ENCODE measurements around the gene CPT2.
"Not testable (repeated sequence)": the region's sequence is repeated elsewhere in the genome, so short reads cannot be mapped to it uniquely, and the experiment has no call there.

The CPT2 gene

DNA sequence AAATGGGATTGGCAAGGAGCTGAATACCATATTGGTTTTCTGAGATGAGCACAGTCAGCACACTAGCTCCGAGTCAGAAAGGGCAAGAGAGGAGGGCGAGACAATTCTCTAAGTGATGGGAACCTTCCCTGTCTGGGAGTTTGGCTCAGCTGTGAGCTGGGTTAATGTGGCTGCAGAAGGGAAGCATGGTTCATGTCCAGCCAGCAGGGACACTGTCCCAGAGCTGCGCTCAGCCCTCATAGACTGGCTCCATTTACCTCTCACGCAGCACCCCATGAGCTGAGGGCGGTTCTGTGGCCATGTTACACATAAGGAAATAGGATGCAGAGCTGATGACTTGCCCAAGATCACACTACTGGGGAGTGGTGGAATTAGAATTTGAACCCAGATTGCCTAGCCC is 15.7 kb upstream of the CPT2 start:
- DNase-seq (ENCODE audit: low read depth): no peak
- TF ChIP-seq, protein P1, sequence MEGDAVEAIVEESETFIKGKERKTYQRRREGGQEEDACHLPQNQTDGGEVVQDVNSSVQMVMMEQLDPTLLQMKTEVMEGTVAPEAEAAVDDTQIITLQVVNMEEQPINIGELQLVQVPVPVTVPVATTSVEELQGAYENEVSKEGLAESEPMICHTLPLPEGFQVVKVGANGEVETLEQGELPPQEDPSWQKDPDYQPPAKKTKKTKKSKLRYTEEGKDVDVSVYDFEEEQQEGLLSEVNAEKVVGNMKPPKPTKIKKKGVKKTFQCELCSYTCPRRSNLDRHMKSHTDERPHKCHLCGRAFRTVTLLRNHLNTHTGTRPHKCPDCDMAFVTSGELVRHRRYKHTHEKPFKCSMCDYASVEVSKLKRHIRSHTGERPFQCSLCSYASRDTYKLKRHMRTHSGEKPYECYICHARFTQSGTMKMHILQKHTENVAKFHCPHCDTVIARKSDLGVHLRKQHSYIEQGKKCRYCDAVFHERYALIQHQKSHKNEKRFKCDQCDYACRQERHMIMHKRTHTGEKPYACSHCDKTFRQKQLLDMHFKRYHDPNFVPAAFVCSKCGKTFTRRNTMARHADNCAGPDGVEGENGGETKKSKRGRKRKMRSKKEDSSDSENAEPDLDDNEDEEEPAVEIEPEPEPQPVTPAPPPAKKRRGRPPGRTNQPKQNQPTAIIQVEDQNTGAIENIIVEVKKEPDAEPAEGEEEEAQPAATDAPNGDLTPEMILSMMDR (IDR thresholded peaks at IDR 0.05; ENCODE audit: control insufficient read depth, extremely low read depth, insufficient read depth): no peak
- no peak overlapping the region for H3K4me3 ChIP-seq (ENCODE audit: low read depth, low read length)

DNA sequence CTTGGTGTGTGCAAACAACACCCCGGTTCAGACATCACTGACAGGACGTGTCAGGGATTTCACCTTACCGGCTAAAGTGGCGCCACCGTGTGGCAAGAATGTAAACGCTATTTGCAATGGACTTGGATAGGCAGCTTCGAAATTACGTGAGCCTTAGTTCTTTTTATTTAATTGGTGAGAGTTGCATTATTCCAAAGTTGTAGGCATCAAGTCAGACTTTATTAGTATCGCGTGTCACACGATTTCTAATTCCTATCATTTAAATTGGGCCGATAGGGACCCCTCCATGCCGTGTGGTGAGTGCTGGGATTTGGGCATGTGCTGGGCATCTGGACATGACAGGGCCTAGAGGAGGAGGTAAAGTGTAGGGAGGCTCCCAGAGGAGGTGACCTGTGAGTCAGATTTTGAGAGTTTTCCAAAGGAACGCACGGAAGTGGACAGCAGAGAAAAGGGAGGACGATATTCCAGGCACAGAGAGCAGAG is 14.5 kb upstream of the CPT2 start:
- TF ChIP-seq, protein P1 (IDR thresholded peaks at IDR 0.05; ENCODE audit: control insufficient read depth, extremely low read depth, insufficient read depth): peak; percentile 81
- DNase-seq (ENCODE audit: low read depth): peak; percentile 52
- H3K4me3 ChIP-seq (ENCODE audit: low read depth, low read length): no peak overlapping the region

DNA sequence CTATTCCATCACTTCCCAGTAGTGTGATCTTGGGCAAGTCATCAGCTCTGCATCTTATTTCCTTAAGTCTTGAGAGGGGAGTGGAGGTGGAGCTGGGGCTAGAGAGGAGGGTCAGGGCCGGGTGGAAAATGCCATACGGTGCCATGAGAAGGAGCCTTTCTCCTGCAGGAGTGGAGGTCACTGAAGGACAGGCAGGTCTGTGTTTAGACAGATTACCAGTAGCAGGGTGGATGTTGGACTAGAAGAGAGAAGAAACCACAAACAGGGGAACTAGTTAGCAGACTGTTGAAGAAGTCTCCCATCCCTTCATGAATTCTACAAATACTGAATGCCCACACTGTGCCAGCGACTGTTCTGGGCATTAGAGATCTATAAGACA is 13.9 kb upstream of the CPT2 start:
- TF ChIP-seq, protein P1 (IDR thresholded peaks at IDR 0.05; ENCODE audit: control insufficient read depth, extremely low read depth, insufficient read depth): no peak
- DNase-seq (ENCODE audit: low read depth): no peak
- no peak overlapping the region for H3K4me3 ChIP-seq (ENCODE audit: low read depth, low read length)

DNA sequence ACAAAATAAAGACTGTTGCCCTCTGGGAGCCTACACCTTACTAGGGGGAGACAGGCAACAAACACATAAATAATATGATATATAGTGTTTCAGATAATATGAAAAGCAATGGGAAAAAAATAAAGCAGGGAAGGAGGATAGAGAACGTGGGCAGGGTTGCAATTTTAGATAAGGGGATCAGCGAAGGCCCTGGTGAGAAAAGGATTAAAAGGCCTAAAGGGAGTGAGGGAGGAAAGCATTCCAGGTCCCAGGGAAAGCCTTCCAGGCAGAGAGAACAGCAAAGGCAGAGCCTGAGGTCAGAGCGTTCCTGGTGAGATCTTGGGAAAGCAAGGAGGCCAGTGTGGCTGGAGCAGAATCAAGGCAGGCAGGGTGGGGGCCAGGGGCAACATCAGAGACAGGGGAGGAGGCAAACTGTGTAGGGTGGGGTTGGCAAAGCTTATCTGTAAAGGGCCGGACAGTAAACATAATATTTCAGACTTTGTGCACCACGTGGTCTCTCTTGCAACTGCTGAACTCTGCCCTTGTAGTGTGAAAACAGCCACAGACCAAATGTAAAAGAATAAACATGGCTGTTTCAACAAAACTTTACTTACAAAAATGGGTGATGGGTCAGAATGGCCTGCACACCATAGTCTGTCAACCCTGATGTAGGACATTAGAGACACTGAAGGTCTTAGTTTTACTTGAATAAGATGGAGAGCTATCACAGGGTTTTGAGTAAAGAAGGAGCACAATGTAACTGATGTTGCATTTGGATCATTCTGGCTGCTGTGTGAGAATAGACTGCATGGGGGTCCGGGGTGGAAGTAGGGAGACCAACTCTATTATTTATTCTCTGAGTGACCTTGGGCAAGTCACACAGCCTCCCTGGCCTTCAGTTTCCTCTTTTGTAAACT is 13.3 kb upstream of the CPT2 start:
- TF ChIP-seq, protein P1 (IDR thresholded peaks at IDR 0.05; ENCODE audit: control insufficient read depth, extremely low read depth, insufficient read depth): no peak
- H3K4me3 ChIP-seq (ENCODE audit: low read depth, low read length): no peak overlapping the region
- DNase-seq (ENCODE audit: low read depth): no peak

DNA sequence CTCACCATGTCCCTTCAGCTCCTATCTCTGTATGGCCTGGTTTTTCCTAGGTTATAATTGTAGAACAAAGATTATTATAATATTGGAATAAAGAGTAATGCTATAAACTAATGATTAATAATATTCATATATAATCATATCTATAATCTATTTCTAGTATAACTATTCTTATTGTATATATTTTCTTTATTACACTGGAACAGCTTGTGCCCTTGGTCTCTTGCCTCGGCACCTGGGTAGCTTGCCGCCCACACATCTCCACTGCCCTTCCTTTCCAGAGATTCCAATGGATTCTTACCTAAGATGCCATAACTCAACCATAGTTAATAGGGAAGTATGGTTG is 10.7 kb upstream of the CPT2 start:
- not testable (repeated sequence) for DNase-seq (ENCODE audit: low read depth)

DNA sequence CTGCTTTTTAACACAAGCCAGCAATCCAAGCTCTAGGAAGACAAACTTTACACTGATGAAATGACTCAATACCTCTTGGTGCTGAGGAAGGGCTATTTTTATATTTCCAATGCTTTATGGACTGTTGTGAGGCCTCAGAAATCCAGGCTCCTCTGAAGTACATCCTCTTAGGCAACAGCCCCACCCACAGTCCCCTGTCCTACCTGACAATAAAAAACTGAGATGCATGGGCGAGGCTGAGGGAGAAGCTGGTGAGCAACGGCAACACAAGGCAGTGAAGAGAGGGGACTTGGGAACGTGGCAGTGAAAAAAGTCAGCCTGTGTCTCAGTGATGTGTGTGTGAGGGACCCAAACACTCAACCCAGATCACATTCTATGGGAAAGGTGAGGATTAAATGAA is 10.1 kb upstream of the CPT2 start:
- H3K4me3 ChIP-seq (ENCODE audit: low read depth, low read length): no peak overlapping the region
- TF ChIP-seq, protein P1 (IDR thresholded peaks at IDR 0.05; ENCODE audit: control insufficient read depth, extremely low read depth, insufficient read depth): no peak
- no peak for DNase-seq (ENCODE audit: low read depth)

More for the DNA sequence above, 10.7 kb upstream of the CPT2 start:
- H3K4me3 ChIP-seq (ENCODE audit: low read depth, low read length): not testable (repeated sequence)

DNA sequence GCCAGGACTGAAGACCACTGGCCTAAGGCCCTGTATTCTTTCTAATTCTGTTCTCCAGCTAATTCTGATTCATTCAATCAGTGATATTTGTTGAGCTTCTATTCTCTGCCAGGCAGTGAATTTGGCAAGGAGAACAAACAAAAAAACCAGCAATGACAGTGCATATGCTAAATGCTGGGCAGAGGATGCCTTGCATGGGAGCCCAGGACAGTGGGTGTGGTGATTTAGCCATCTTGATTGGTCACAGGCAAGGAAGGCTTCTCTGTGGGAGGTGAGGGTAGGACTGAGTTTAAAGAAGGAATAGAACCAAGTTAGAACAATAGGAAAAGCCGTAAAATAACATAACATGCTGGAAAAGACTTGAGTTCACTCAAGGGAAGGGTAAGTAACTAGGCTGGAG is 9.2 kb upstream of the CPT2 start:
- H3K4me3 ChIP-seq (ENCODE audit: low read depth, low read length): no peak overlapping the region
- no peak for DNase-seq (ENCODE audit: low read depth)
- TF ChIP-seq, protein P1 (IDR thresholded peaks at IDR 0.05; ENCODE audit: control insufficient read depth, extremely low read depth, insufficient read depth): no peak
